SK-N-MC (cell line): ENCODE results near the gene KLHL30.

Experiments
- EZH2 ChIP-seq: fragments of 200-600 bp; sonication (generic); IDR thresholded peaks from one replicate; pipeline ENCODE4 v1.6.1; 2017; ENCODE audit warnings: antibody characterized with exemption
- POLR2AphosphoS5 ChIP-seq: IDR thresholded peaks from 2 replicates; pipeline ENCODE4 v1.6.1; 2012; ENCODE audit warnings: mild to moderate bottlenecking, low read depth, low read length, borderline replicate concordance

DNA sequence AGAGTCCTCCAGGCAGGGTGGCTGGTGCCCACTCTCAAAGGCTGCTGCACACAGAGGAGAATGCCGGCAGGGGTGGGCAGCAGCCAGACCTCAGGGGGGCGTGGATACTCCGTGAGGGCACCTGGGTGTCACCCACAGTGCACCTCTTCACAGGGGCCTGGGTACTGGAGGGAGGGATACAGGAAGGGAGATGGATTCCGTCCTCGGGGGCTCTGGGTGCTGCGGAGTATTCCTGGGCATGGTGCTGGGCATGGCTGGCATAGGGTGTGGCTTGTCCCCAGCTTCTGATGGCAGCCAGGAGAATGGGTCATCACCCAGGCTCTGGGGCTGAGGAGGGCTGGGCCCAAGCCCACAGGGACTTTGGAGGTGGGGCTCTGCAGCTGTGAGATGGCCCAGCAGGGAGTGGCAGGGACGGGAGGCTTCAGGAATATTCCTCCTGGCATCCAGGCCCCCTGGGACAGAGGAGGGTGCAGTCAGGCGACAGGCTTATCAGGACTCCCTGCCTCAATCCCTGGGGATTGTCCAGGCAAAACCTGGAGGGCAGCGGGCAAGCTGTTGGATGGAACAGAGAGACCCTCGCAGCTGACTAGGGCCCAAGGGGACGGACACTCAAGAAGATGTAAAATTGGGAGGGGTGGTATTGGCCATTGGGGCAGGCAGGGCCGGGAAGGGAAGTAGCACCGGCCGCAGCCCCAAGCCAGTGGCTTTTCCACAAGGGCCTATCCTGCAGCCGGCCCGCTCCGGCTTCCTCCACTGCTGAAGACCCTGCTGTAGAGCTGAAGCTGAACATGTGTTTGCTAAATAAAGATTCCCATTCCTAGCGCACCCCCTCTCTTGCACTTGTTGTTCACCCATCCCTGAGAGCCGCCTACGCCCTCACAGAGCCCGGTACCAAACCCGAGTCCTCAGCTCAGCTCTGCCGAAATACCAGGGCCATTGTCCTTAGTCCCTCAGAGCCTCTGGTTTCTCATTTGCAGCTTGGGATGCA lies 5.7 kb upstream of the KLHL30 start:
- TF ChIP-seq EZH2: no peak
- TF ChIP-seq POLR2AphosphoS5: no peak
